Endothelial cell of umbilical vein (primary cell): Measurements from ENCODE around the gene C17orf113.
A peak's percentile ranks its signal among the peaks of the same experiment; 100 is the strongest.

Experiments
- EZH2 ChIP-seq: IDR thresholded peaks from 2 replicates; pipeline ENCODE4 v1.6.1; 2012; ENCODE audit warnings: borderline replicate concordance, low read depth, mild to moderate bottlenecking, moderate library complexity, low read length, inconsistent platforms; ENCODE audit not compliant: severe bottlenecking
- POLR2AphosphoS5 ChIP-seq: IDR thresholded peaks from 2 replicates; pipeline ENCODE4 v1.6.1; 2012; ENCODE audit warnings: low read depth, mild to moderate bottlenecking, control low read depth, low read length, moderate library complexity; ENCODE audit not compliant: insufficient read depth
- TF ChIP-seq, protein P1 (sequence below), 2 donors: IDR thresholded peaks; 1 replicate in 1 of 2; 2 replicates in 1 of 2; pipeline ENCODE4 v1.5.1; 2011; ENCODE audit warnings: low read length in 2 of 2, mild to moderate bottlenecking in 2 of 2, moderate library complexity in 2 of 2, control low read depth in 1 of 2, inconsistent platforms in 1 of 2, low read depth in 1 of 2; ENCODE audit not compliant: insufficient read depth in 1 of 2; ENCODE audit errors: extremely low read depth in 1 of 2

DNA sequence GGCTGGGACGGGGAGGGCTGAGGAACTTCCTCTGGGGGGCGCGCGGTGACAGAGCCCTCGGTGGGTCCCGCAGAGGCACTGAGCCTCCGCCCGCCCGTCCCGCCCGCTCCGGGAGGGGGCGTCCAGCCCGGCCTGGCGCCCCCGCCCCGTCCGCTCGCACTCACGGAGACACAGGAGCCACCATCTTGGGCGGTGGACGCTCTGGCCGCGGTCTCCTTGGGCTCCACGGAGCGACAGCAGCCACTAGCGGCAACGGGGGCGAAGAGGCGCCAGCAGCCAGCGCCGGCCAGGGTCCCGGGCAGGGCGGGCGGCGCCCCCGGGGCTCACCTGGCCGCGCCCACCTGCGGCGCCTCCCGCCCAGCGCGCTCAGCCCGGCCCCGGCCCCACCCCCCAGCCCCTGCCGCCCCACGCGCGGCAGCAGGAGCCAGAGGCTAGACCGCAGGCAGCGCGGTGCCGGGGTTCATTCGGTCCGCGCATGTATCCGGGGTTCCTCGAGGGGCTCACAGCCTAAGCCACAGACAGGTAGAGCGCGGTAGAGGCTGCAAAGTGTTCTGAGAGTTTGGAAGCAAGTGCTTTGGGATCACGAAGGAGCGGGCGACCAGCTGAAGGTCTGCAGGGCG is at the start of gene C17orf113:
- TF ChIP-seq, protein P1, sequence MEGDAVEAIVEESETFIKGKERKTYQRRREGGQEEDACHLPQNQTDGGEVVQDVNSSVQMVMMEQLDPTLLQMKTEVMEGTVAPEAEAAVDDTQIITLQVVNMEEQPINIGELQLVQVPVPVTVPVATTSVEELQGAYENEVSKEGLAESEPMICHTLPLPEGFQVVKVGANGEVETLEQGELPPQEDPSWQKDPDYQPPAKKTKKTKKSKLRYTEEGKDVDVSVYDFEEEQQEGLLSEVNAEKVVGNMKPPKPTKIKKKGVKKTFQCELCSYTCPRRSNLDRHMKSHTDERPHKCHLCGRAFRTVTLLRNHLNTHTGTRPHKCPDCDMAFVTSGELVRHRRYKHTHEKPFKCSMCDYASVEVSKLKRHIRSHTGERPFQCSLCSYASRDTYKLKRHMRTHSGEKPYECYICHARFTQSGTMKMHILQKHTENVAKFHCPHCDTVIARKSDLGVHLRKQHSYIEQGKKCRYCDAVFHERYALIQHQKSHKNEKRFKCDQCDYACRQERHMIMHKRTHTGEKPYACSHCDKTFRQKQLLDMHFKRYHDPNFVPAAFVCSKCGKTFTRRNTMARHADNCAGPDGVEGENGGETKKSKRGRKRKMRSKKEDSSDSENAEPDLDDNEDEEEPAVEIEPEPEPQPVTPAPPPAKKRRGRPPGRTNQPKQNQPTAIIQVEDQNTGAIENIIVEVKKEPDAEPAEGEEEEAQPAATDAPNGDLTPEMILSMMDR (IDR thresholded peaks at IDR 0.05; ENCODE audit: extremely low read depth in 1 of 2, insufficient read depth in 1 of 2, low read depth in 1 of 2, low read length in 2 of 2), result peak; percentile 8 to 48
- TF ChIP-seq EZH2 (no peak), POLR2AphosphoS5 (peak; percentile 35)
